Neutrophil (primary cell): Measurements from ENCODE around the gene RBMS1.
"Not testable (repeated sequence)": the region's sequence is repeated elsewhere in the genome, so short reads cannot be mapped to it uniquely, and the experiment has no call there.

Experiments used
- H3K27ac ChIP-seq: fragments of 200-600 bp; sonication (generic); 2 replicates; pipeline ENCODE4 v1.5.1; 2016; ENCODE audit warnings: mild to moderate bottlenecking, moderate library complexity
- H3K27me3 ChIP-seq: fragments of 200-600 bp; sonication (generic); 2 replicates; pipeline ENCODE4 v1.6.0; 2016; ENCODE audit warnings: mild to moderate bottlenecking
- H3K36me3 ChIP-seq: fragments of 200-600 bp; sonication (generic); 2 replicates; pipeline ENCODE4 v1.5.1; 2017
- H3K4me1 ChIP-seq, 2 experiments: fragments of 200-600 bp in 1 of 2; sonication (generic) in 1 of 2; 1 replicate in 1 of 2; 2 replicates in 1 of 2; pipeline versions ENCODE4 v1.5.1 to v1.6.1; 2013 to 2016; ENCODE audit warnings: low read depth in 1 of 2, low read length in 1 of 2, mild to moderate bottlenecking in 1 of 2, moderate library complexity in 1 of 2; ENCODE audit not compliant: control insufficient read depth in 1 of 2, insufficient read depth in 1 of 2
- H3K4me3 ChIP-seq, 2 experiments: fragments of 200-600 bp in 1 of 2; sonication (generic) in 1 of 2; 1 replicate in 1 of 2; 2 replicates in 1 of 2; pipeline ENCODE4 v1.5.1; 2013 to 2016; ENCODE audit warnings: low read depth in 1 of 2, low read length in 1 of 2, mild to moderate bottlenecking in 1 of 2, moderate library complexity in 1 of 2
- H3K9me3 ChIP-seq: fragments of 200-600 bp; sonication (generic); 2 replicates; pipeline ENCODE4 v1.5.1; 2016
- CTCF ChIP-seq: fragments of 200-600 bp; sonication (generic); IDR thresholded peaks from 2 replicates; pipeline ENCODE4 v1.5.1; 2016; ENCODE audit warnings: antibody characterized with exemption

The RBMS1 gene

GRCh38 chr2:160368988-160369930 is 124.3 kb downstream of the RBMS1 start:
- peak overlapping the region; percentile 67 for H3K27ac ChIP-seq
- H3K27me3 ChIP-seq = no peaks in the 10 kb centered on the region
- H3K36me3 ChIP-seq = peaks cover 23% of the 10 kb centered on the region
- no peak for TF ChIP-seq CTCF
- peaks cover 62 to 66% of the 10 kb centered on the region in 2 experiments for H3K4me1 ChIP-seq
- no peaks in the 10 kb centered on the region for H3K9me3 ChIP-seq
- no peak overlapping the region for H3K4me3 ChIP-seq

- no peaks in the 10 kb centered on the region for H3K27me3 ChIP-seq
- peaks cover 48 to 52% of the 10 kb centered on the region in 2 experiments for H3K4me1 ChIP-seq
Measured at GRCh38 chr2:160367887-160368286, 125.7 kb downstream of the RBMS1 start.

GRCh38 chr2:160367139-160367538 is 126.5 kb downstream of the RBMS1 start:
- peaks cover 46 to 51% of the 10 kb centered on the region in 2 experiments for H3K4me1 ChIP-seq
- H3K27ac ChIP-seq, H3K9me3 ChIP-seq, H3K4me3 ChIP-seq, H3K27me3 ChIP-seq: not testable (repeated sequence)
- H3K36me3 ChIP-seq = peaks cover 23% of the 10 kb centered on the region

More at GRCh38 chr2:160367887-160368286, 125.7 kb downstream of the RBMS1 start:
- H3K36me3 ChIP-seq = peaks cover 23% of the 10 kb centered on the region
- TF ChIP-seq CTCF = no peak
- H3K9me3 ChIP-seq = no peaks in the 10 kb centered on the region
- H3K4me3 ChIP-seq = peak overlapping the region in 1 of 2 experiments; percentile 28
- H3K27ac ChIP-seq = peak overlapping the region; percentile 67

- Histone ChIP-seq H3K9me3 (no peaks in the 10 kb centered on the region), H3K36me3 (peaks cover 23% of the 10 kb centered on the region), H3K4me3 (no peak overlapping the region), H3K27me3 (no peaks in the 10 kb centered on the region), H3K4me1 (peaks cover 41 to 44% of the 10 kb centered on the region in 2 experiments), H3K27ac (no peak overlapping the region)
- TF ChIP-seq CTCF = no peak
Measured at GRCh38 chr2:160366474-160366873, 127.1 kb downstream of the RBMS1 start.

GRCh38 chr2:160365716-160366367 is 127.8 kb downstream of the RBMS1 start:
- peak overlapping the region; percentile 40 for H3K27ac ChIP-seq
- H3K4me1 ChIP-seq = peaks cover 35 to 38% of the 10 kb centered on the region in 2 experiments
- TF ChIP-seq CTCF = no peak
- no peaks in the 10 kb centered on the region for H3K9me3 ChIP-seq
- no peak overlapping the region for H3K4me3 ChIP-seq
- H3K27me3 ChIP-seq = no peaks in the 10 kb centered on the region
- H3K36me3 ChIP-seq = peaks cover 23% of the 10 kb centered on the region

GRCh38 chr2:160364364-160364763 is 129.2 kb downstream of the RBMS1 start:
- H3K4me3 ChIP-seq = no peak overlapping the region
- peaks cover 34 to 37% of the 10 kb centered on the region in 2 experiments for H3K4me1 ChIP-seq
- TF ChIP-seq CTCF = no peak
- peak overlapping the region; percentile 39 for H3K27ac ChIP-seq
- peaks cover 23% of the 10 kb centered on the region for H3K36me3 ChIP-seq
- H3K27me3 ChIP-seq = no peaks in the 10 kb centered on the region
- no peaks in the 10 kb centered on the region for H3K9me3 ChIP-seq
